SU-DHL-6 (cell line): ENCODE measurements around the gene BOLA2B.
"Not testable (repeated sequence)": the region's sequence is repeated elsewhere in the genome, so short reads cannot be mapped to it uniquely, and the experiment has no call there.

Experiments used
- H2AFZ ChIP-seq: fragments of 200-600 bp; sonication (generic); 2 replicates; pipeline ENCODE4 v1.6.1; 2014; ENCODE audit warnings: low read depth, mild to moderate bottlenecking, moderate library complexity, mixed read lengths, antibody characterized with exemption, low read length; ENCODE audit not compliant: severe bottlenecking
- H3F3A ChIP-seq: fragments of 200-600 bp; shearing (Covaris generic); 2 replicates; pipeline ENCODE4 v1.6.0; 2016; ENCODE audit warnings: antibody characterized with exemption, mild to moderate bottlenecking; ENCODE audit not compliant: insufficient read depth
- H3K27ac ChIP-seq: fragments of 200-600 bp; sonication (generic); 2 replicates; pipeline ENCODE4 v1.5.1; 2016; ENCODE audit warnings: low read depth, mild to moderate bottlenecking, low read length, moderate library complexity, mixed read lengths
- H3K27me3 ChIP-seq: fragments of 200-600 bp; sonication (generic), shearing (Covaris generic); 2 replicates; pipeline ENCODE4 v1.6.0; 2014; ENCODE audit warnings: mild to moderate bottlenecking, low read length
- H3K36me3 ChIP-seq: fragments of 200-600 bp; sonication (generic); 2 replicates; pipeline ENCODE4 v1.6.1; 2014; ENCODE audit warnings: mild to moderate bottlenecking, low read length, mixed read lengths
- H3K4me2 ChIP-seq: fragments of 300-600, 200-600 bp; shearing (Covaris generic), sonication (generic); 2 replicates; pipeline ENCODE4 v1.6.0; 2014; ENCODE audit warnings: low read length, low read depth, mild to moderate bottlenecking; ENCODE audit not compliant: poor library complexity, severe bottlenecking
- H3K4me3 ChIP-seq: fragments of 200-600 bp; sonication (generic); 2 replicates; pipeline ENCODE4 v1.5.1; 2014; ENCODE audit warnings: antibody characterized with exemption, low read length, mild to moderate bottlenecking, mixed read lengths; ENCODE audit not compliant: insufficient read depth, poor library complexity, severe bottlenecking
- H3K79me2 ChIP-seq: fragments of 200-600 bp; sonication (generic); 2 replicates; pipeline ENCODE4 v1.6.1; 2014; ENCODE audit warnings: mild to moderate bottlenecking, low read length, moderate library complexity; ENCODE audit not compliant: insufficient read depth
- H3K9ac ChIP-seq: fragments of 200-600 bp; sonication (generic); 2 replicates; pipeline ENCODE4 v1.7.0; 2014; ENCODE audit warnings: mild to moderate bottlenecking, low read length
- H3K9me2 ChIP-seq: fragments of 200-600 bp; sonication (generic); replicated peaks from 2 replicates; pipeline ENCODE4 v1.6.1; 2014; ENCODE audit warnings: low read length; ENCODE audit not compliant: insufficient read depth
- H3K9me3 ChIP-seq: fragments of 200-600 bp; sonication (generic); 2 replicates; pipeline ENCODE4 v1.6.1; 2014; ENCODE audit warnings: low read length, mixed read lengths; ENCODE audit not compliant: insufficient read depth
- H4K20me1 ChIP-seq: fragments of 200-600 bp; sonication (generic); 2 replicates; pipeline ENCODE4 v1.6.1; 2014; ENCODE audit warnings: low read depth, mild to moderate bottlenecking, antibody characterized with exemption, low read length, moderate library complexity, mixed read lengths
- CTCF ChIP-seq: fragments of 200-600 bp; sonication (generic); IDR thresholded peaks from one replicate; pipeline ENCODE4 v1.5.1; 2017; ENCODE audit warnings: antibody characterized with exemption, mild to moderate bottlenecking, low read length, moderate library complexity; ENCODE audit not compliant: insufficient read depth, poor library complexity, severe bottlenecking
- EZH2phosphoT487 ChIP-seq: fragments of 200-600 bp; sonication (generic), shearing (Covaris generic); conservative IDR thresholded peaks from 2 replicates; pipeline ENCODE4 v1.6.1; 2018; ENCODE audit warnings: mild to moderate bottlenecking, antibody characterized with exemption, low read length, moderate library complexity, mixed read lengths

BOLA2B gene

DNA sequence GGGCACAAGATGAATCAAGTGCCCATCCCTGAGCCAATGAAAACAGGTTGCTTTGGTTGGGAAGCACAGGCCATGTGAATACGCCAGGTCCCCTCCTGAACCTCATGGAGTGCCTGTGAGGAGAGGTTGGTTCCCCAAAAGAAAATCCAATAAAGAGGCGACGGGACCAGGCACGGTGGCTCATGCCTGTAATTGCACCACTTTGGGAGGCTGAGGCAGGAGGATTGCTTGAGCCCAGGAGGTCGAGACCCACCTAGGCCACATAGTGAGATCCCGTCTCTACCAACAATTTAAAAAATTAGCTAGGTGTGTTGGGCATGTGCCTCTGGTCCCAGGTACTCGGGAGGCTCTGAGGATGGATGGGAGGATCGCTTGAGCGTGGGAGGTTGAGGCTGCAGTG lies 13.5 kb downstream of the BOLA2B start:
- Histone ChIP-seq H3F3A (peaks cover 9% of the 10 kb centered on the region), H4K20me1 (no peaks in the 10 kb centered on the region), H3K27me3 (no peaks in the 10 kb centered on the region), H3K9me2 (no peaks in the 10 kb centered on the region), H3K79me2 (peaks cover 9% of the 10 kb centered on the region), H3K9me3 (no peaks in the 10 kb centered on the region), H3K4me2 (no peak overlapping the region), H3K9ac (no peak overlapping the region), H3K27ac (no peak overlapping the region), H3K4me3 (no peak overlapping the region), H2AFZ (no peak overlapping the region), H3K36me3 (peaks cover 6% of the 10 kb centered on the region; the same call in 1 of the 2 replicates)
- TF ChIP-seq EZH2phosphoT487, result no peak
- no peak for TF ChIP-seq CTCF

DNA sequence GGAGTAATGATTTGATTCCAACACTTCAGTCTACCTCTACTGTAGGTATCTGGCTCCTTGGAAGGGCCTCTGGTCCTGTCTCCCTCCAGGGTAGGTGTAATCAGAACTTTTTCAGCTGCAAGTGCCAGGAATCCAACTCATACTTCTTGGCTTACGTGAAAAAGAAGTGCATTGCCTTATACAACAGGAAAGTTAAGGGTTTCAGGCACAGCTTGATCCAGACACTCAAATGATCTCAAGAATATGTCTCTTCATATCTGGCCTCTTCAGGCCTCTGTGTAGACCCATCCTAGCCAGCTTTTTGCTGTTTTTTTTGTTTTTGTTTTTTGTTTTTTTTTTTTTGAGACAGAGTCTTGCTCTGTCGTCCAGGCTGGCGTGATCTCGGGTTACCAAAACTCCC lies 14.3 kb downstream of the BOLA2B start:
- no peak for TF ChIP-seq EZH2phosphoT487
- TF ChIP-seq CTCF, result no peak
- no peak overlapping the region for H3K27ac ChIP-seq

GRCh38 chr16:30176876-30177275 lies 16.6 kb downstream of the BOLA2B start:
- H3K79me2 ChIP-seq, H3K4me3 ChIP-seq, H3K9me2 ChIP-seq, H3K9me3 ChIP-seq, H4K20me1 ChIP-seq, H3K27me3 ChIP-seq, H3F3A ChIP-seq, H3K4me2 ChIP-seq, H2AFZ ChIP-seq, H3K27ac ChIP-seq, H3K36me3 ChIP-seq, H3K9ac ChIP-seq: not testable (repeated sequence)

More for the DNA sequence above, 14.3 kb downstream of the BOLA2B start:
- Histone ChIP-seq H3K9ac (no peak overlapping the region), H2AFZ (no peak overlapping the region), H3K27me3 (no peaks in the 10 kb centered on the region), H3K9me3 (no peaks in the 10 kb centered on the region), H3K9me2 (no peaks in the 10 kb centered on the region), H3F3A (peaks cover 2% of the 10 kb centered on the region), H3K4me2 (no peak overlapping the region), H3K79me2 (peaks cover 2% of the 10 kb centered on the region), H4K20me1 (no peaks in the 10 kb centered on the region), H3K36me3 (peaks cover 1% of the 10 kb centered on the region; the same call in 1 of the 2 replicates), H3K4me3 (no peak overlapping the region)

- no peak overlapping the region for H3K9ac ChIP-seq
- no peak overlapping the region for H3K4me2 ChIP-seq
- H3K79me2 ChIP-seq, result no peaks in the 10 kb centered on the region
- H3K27me3 ChIP-seq, result no peaks in the 10 kb centered on the region
- H2AFZ ChIP-seq, result no peak overlapping the region
- no peaks in the 10 kb centered on the region for H3K9me2 ChIP-seq
- no peaks in the 10 kb centered on the region for H4K20me1 ChIP-seq
- H3F3A ChIP-seq, result no peaks in the 10 kb centered on the region
- H3K4me3 ChIP-seq, result no peak overlapping the region
- no peaks in the 10 kb centered on the region for H3K9me3 ChIP-seq
- TF ChIP-seq CTCF (no peak), EZH2phosphoT487 (no peak)
- H3K36me3 ChIP-seq, result no peaks in the 10 kb centered on the region
- H3K27ac ChIP-seq, result no peak overlapping the region
Observed at GRCh38 chr16:30173054-30173453, 20.4 kb downstream of the BOLA2B start.

- H2AFZ ChIP-seq, H3K9me3 ChIP-seq, H3K79me2 ChIP-seq, H3K4me2 ChIP-seq, H3F3A ChIP-seq, H3K4me3 ChIP-seq, H3K9ac ChIP-seq, H3K27me3 ChIP-seq, H3K36me3 ChIP-seq, H3K27ac ChIP-seq, H3K9me2 ChIP-seq, H4K20me1 ChIP-seq: not testable (repeated sequence)
Observed at GRCh38 chr16:30170145-30170544, 23.3 kb downstream of the BOLA2B start.

DNA sequence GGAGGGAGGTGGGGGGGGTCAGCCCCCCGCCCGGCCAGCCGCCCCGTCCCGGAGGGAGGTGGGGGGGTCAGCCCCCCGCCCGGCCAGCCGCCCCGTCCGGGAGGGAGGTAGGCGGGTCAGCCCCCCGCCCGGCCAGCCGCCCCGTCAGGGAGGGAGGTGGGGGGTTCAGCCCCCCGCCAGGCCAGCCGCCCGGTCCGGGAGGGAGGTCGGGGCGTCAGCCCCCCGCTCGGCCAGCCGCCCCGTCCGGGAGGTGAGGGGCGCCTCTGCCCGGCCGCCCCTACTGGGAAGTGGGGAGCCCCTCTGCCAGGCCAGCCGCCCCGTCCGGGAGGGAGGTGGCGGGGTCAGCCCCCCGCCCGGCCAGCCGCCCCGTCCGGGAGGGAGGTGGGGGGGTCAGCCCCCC lies 24.1 kb downstream of the BOLA2B start:
- H3K27me3 ChIP-seq, H3F3A ChIP-seq, H2AFZ ChIP-seq, H3K4me2 ChIP-seq, H4K20me1 ChIP-seq, H3K4me3 ChIP-seq, H3K27ac ChIP-seq, H3K9ac ChIP-seq, H3K36me3 ChIP-seq, H3K9me2 ChIP-seq, H3K9me3 ChIP-seq, H3K79me2 ChIP-seq: not testable (repeated sequence)
